ENCODE data around the gene KCNB1. TPM values are rescaled to one million over a fixed set of nuclear protein-coding genes. Genes with fewer than 3 reads are reported as not detected.

KCNB1 gene
- total RNA-seq, 1 donor from 2014 or later: not detected

DNA sequence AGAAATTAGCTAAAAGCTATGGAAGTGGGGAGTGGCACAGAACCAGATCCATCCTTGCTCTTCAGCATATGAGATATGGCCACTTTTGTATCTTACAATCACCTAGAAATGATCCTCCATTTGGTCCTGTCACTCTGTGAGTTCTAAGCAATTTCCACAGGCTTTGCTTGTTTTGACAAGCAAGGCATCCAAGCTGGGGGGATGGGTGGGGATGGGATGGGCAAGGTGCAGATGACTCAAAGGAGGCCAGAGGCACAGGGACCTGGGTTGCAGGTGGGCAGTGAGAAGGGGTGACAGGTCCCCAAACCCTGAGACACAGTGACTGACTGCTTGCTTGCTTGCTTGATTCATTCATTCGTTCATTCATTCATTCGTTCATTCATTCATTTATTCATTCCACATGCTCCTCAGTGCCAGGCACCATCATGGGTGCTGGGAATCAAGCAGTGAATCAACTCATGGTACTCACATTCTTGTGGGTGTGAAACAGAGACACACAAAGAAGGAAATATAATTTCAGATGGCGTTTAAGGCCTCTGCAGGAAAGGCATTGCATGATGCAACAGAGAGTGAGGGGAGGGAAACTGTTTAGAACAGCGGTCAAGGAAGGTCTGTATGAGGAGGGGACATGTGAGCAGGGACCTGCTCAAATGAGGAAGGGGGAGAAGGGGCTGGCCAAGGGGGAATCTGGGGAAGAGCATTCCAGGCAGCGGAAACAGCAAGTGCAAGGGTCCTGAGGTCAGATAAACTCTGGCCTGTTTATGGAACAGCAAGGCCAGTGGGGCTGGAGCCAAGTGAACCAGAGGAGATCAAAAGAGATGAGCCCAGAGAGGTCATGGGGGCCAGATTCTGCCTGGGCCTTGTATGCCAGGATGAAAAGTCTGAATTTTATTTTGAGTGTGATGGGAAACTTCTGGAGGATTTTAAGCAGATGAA lies 3.4 kb downstream of the KCNB1 start:
- TF ChIP-seq, protein P1, sequence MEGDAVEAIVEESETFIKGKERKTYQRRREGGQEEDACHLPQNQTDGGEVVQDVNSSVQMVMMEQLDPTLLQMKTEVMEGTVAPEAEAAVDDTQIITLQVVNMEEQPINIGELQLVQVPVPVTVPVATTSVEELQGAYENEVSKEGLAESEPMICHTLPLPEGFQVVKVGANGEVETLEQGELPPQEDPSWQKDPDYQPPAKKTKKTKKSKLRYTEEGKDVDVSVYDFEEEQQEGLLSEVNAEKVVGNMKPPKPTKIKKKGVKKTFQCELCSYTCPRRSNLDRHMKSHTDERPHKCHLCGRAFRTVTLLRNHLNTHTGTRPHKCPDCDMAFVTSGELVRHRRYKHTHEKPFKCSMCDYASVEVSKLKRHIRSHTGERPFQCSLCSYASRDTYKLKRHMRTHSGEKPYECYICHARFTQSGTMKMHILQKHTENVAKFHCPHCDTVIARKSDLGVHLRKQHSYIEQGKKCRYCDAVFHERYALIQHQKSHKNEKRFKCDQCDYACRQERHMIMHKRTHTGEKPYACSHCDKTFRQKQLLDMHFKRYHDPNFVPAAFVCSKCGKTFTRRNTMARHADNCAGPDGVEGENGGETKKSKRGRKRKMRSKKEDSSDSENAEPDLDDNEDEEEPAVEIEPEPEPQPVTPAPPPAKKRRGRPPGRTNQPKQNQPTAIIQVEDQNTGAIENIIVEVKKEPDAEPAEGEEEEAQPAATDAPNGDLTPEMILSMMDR (IDR thresholded peaks at IDR 0.05): no peak
- H3K4me1 Mint-ChIP-seq: peaks cover under 1% of the 10 kb centered on the region
- ATAC-seq (ENCODE audit: low read depth) (no peak), DNase-seq (no peak)
- H3K27ac Mint-ChIP-seq: no peak overlapping the region
- no peaks in the 10 kb centered on the region for H3K9me3 Mint-ChIP-seq
- no peak overlapping the region for H3K4me3 Mint-ChIP-seq
- H3K36me3 Mint-ChIP-seq (ENCODE audit: low read depth): no peaks in the 10 kb centered on the region
- H3K27me3 Mint-ChIP-seq: peaks cover 46% of the 10 kb centered on the region
- intact Hi-C loops (cut with micrococcal nuclease): no loop called here
- ChIA-PET CTCF (interaction anchor here (0.6 kb wide), 1 partner anchor 395 kb away, joined by 3 read pairs; no protein-coding TSS in a partner anchor), POLR2A (no interaction called here)

DNA sequence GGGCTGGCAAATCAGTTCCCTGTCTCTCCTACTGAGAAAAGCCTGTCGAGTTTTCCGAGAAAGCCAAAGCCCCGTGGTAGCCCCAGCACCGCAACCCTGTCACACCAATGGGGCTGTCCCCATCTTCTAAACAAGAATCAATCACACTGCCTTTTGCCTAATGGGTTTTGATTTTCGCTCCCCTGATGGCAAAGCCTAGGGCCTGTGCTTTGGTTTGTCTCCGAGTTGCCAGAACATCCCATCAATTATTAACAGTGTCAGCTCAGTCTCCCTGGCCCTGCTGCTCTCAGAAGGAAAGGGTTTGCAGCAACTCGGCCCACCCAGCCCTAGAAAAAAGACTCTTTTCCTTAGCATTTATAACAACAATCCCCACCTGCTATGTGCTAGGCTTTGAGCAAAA lies 4.2 kb downstream of the KCNB1 start:
- Mint-ChIP-seq H3K9me3 (no peaks in the 10 kb centered on the region), H3K4me1 (no peaks in the 10 kb centered on the region), H3K27me3 (peaks cover 45% of the 10 kb centered on the region), H3K36me3 (ENCODE audit: low read depth) (no peaks in the 10 kb centered on the region), H3K4me3 (no peak overlapping the region), H3K27ac (no peak overlapping the region)
- ChIA-PET POLR2A (no interaction called here), CTCF (interaction anchor here (0.6 kb wide), 1 partner anchor 396 kb away, joined by 3 read pairs; no protein-coding TSS in a partner anchor)
- ATAC-seq (ENCODE audit: low read depth): no peak
- no peak for DNase-seq
- TF ChIP-seq, protein P1 (IDR thresholded peaks at IDR 0.05): no peak
- intact Hi-C loops (cut with micrococcal nuclease): no loop called here

- no peak for ATAC-seq (ENCODE audit: low read depth)
- no peaks in the 10 kb centered on the region for H3K4me1 Mint-ChIP-seq
- DNase-seq: no peak
- no peak overlapping the region for H3K27ac Mint-ChIP-seq
- no peak overlapping the region for H3K4me3 Mint-ChIP-seq
- POLR2A ChIA-PET: no interaction called here
- H3K27me3 Mint-ChIP-seq: peaks cover 47% of the 10 kb centered on the region
- intact Hi-C loops (cut with micrococcal nuclease): no loop called here
- H3K9me3 Mint-ChIP-seq: no peaks in the 10 kb centered on the region
- TF ChIP-seq, protein P1 (IDR thresholded peaks at IDR 0.05): no peak
- CTCF ChIA-PET: no interaction called here
- no peaks in the 10 kb centered on the region for H3K36me3 Mint-ChIP-seq (ENCODE audit: low read depth)
Measured at GRCh38 chr20:49477200-49477599, 5.3 kb downstream of the KCNB1 start.

DNA sequence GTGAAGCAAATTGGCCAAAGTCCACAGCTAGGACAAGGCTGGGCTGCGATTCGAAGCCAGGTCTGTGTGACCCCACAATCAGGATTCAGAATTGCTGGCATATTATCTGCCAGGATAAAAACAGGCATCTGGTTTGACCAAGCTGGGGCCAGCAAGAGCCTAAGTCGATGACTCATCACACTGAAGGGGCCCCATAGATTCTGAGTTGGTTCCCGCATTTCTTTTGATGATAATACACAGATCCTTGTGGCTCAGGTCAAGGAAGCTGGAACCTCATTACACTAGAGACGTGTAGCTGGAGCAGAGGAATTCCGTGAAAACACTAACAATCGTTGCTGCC lies 6.5 kb downstream of the KCNB1 start:
- Mint-ChIP-seq H3K27ac (no peak overlapping the region), H3K4me3 (no peak overlapping the region), H3K4me1 (no peaks in the 10 kb centered on the region), H3K36me3 (ENCODE audit: low read depth) (no peaks in the 10 kb centered on the region), H3K9me3 (no peaks in the 10 kb centered on the region), H3K27me3 (peaks cover 42% of the 10 kb centered on the region)
- POLR2A ChIA-PET: no interaction called here
- ATAC-seq (ENCODE audit: low read depth) (no peak), DNase-seq (no peak)
- intact Hi-C loops (cut with micrococcal nuclease): no loop called here
- TF ChIP-seq, protein P1 (IDR thresholded peaks at IDR 0.05): no peak
- CTCF ChIA-PET: no interaction called here

DNA sequence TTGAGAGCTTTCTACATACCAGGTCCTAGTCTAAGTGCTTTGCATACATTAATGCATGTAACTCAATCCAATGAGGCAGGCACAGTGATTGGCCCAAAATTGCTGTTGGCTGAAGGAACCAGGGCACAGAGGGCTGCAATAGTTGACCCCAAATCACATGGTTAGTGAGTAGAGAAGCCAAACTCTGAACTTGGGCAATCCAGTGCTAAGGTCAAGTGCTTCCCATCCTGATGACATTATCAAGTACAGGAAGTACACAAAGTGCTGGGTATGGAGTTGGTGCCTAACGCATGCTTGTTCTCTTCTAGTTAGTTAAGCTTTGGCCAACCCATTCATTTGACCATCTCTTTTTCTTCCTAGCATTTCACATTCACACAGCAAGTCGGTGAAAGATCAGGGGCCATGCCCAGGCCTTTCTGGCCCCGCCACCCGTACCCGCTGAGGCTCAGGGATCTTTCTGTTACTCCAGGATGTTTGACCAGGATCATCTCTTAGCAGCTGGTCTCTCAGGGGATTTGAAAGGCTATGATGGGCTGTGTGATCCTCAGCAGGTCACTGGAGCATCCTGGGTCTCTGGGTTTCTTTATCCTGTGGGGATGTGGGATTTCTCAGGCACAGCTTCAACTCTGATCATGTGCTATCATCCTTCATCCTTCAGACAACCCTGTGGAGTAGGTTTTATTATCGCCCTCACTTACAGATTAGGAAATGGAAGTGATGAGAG lies 7.0 kb downstream of the KCNB1 start:
- intact Hi-C loops (cut with micrococcal nuclease): no loop called here
- TF ChIP-seq, protein P1 (IDR thresholded peaks at IDR 0.05): no peak
- H3K4me1 Mint-ChIP-seq: no peaks in the 10 kb centered on the region
- H3K36me3 Mint-ChIP-seq (ENCODE audit: low read depth): no peaks in the 10 kb centered on the region
- no peak for ATAC-seq (ENCODE audit: low read depth)
- H3K27me3 Mint-ChIP-seq: peaks cover 42% of the 10 kb centered on the region
- no peaks in the 10 kb centered on the region for H3K9me3 Mint-ChIP-seq
- CTCF ChIA-PET: no interaction called here
- POLR2A ChIA-PET: no interaction called here
- H3K4me3 Mint-ChIP-seq: no peak overlapping the region
- H3K27ac Mint-ChIP-seq: no peak overlapping the region
- no peak for DNase-seq
